Keratinocyte (primary cell): Measurements from ENCODE around the gene TMEM238.

Experiments
- EZH2 ChIP-seq: IDR thresholded peaks from one replicate; pipeline ENCODE4 v1.6.1; 2012; ENCODE audit warnings: inconsistent platforms, mild to moderate bottlenecking, low read length, moderate library complexity
- TF ChIP-seq, protein P1 (sequence below), 3 experiments: IDR thresholded peaks in 1 of 3; conservative IDR thresholded peaks in 1 of 3; optimal IDR thresholded peaks in 1 of 3; 2 replicates in 2 of 3; 3 replicates in 1 of 3; pipeline versions ENCODE3 to v1.5.1; 2011; ENCODE audit warnings: low read length in 3 of 3, mild to moderate bottlenecking in 3 of 3, moderate library complexity in 2 of 3, control low read depth in 1 of 3, inconsistent platforms in 1 of 3; ENCODE audit not compliant: insufficient read depth in 2 of 3; ENCODE audit errors: extremely low read depth in 1 of 3

DNA sequence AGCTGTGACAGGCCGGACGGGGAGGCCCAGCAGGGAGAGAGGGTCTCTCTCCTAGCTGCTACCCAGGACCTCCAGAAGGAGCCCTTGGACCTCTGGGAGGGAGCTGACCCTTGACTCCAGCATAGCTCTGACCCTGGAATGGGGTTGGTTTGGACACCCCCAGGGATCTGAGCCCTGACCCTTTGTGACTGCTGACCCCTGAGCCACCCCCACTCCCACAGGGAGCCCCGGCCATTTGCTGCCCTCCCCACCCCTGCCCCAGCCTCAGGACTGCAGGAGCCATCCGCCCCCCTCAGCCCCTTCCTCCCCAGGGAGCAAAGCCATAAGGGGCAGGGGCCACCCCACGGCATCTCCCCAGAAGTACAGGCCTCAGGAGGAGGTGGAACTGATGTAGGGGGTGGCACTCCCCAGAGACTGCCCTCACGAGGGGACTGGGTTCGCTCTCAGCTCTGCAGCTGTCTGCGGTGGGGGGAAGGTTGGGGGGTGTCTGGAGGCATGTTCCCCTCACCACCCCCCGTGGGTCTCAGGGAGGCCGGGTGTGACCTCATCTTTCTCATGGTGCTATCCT, 36.6 kb downstream of the TMEM238 start:
- TF ChIP-seq, protein P1, sequence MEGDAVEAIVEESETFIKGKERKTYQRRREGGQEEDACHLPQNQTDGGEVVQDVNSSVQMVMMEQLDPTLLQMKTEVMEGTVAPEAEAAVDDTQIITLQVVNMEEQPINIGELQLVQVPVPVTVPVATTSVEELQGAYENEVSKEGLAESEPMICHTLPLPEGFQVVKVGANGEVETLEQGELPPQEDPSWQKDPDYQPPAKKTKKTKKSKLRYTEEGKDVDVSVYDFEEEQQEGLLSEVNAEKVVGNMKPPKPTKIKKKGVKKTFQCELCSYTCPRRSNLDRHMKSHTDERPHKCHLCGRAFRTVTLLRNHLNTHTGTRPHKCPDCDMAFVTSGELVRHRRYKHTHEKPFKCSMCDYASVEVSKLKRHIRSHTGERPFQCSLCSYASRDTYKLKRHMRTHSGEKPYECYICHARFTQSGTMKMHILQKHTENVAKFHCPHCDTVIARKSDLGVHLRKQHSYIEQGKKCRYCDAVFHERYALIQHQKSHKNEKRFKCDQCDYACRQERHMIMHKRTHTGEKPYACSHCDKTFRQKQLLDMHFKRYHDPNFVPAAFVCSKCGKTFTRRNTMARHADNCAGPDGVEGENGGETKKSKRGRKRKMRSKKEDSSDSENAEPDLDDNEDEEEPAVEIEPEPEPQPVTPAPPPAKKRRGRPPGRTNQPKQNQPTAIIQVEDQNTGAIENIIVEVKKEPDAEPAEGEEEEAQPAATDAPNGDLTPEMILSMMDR (optimal IDR thresholded peaks at IDR 0.05 in 1 of 3, IDR thresholded peaks at IDR 0.05 in 1 of 3, conservative IDR thresholded peaks at IDR 0.05 in 1 of 3; ENCODE audit: extremely low read depth in 1 of 3, insufficient read depth in 2 of 3, low read length in 3 of 3): no peak
- TF ChIP-seq EZH2: no peak
